GM19438 (cell line): ENCODE measurements around the gene MID1.

Source experiments
- ATAC-seq: cut with Tn5 transposase; IDR thresholded peaks from one replicate; pipeline ENCODE4 v1.9.1; 2021; ENCODE audit warnings: low read depth; ENCODE audit not compliant: unreplicated experiment

The MID1 gene

DNA sequence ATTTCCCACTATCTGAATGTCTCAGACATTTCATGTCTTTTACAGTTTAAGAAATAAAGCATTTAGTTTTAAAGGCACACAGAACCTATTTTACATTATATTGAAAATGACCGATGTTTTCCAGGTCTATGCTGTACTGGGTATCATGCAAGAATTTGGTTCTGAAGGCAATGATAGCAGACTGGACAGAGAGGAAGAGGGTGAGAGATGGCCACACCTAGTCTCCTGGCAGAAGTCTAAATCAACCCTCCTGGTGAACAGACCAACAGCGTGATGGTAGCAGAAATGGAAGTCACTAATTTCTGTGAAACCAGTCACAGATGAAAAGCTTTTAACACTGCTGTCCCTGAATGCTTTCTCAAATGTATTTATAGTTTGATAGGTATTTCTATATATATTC lies 41.9 kb downstream of the MID1 start:
- ATAC-seq: no peak

DNA sequence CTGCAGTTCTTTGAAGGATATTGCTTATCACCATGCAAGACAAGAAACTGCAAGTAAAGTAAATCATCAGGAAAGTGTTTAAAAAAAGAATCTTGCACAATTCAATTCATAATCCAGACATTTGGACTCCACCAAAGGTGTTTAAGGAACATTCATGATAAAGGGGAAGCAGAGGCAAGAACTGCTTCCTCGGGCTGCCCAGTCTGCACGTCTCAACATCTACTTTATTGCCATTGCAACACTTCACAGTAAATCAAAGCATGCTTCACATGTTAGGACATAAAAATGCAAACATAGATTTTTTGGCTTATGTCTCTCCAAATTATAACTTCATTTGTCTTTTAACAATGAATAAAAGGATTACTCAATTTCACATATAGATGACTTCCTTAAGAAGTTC lies 42.5 kb downstream of the MID1 start:
- ATAC-seq: no peak

DNA sequence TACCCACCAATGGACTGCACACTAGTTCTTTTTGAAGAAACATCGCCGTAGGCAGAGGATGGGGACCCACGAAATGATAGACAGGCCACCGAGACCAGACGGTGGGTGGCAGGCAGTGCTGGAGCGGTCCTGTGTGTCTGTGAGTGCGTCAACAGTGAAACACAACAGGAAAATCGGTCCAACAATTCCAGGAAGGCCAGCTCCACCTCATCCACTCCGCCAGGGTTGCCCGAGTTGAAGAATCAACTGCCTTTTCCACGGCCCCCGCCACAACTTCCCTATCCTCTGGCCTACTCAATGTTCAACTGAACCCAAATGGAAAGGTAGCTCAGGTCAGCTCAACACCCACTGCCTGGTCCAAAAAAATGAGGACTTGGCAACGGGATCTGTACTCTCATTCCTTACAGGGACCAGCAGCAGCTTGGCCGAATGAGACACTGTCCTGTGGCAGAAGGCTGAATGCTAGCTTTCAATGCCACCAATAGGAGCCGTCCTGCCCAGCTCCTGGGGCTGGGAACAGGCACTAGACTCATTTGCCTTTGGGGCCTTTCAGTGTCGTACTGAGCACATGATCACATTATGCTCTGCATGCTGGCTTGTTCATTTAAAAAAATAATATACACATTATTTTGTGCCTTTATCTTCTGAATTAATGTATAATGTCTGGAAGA lies 43.5 kb downstream of the MID1 start:
- ATAC-seq: no peak

DNA sequence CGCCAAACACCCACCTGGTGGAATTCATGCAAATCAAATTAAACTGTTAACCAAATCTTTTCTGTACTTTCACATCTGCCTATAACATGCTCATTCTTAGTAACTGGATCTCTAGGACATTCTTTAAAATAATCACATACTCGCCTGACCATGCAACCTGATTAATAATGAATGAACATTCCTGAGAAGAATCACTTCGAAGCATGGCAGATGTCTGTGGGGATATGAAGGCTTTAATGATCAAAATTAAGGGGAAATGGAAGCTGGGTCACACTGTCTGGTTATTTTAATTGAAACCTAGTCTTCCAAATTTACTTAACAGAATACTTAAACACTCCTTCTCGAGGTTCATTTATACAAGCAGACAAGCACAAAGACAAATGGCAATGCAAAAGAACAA lies 44.2 kb downstream of the MID1 start:
- no peak for ATAC-seq

DNA sequence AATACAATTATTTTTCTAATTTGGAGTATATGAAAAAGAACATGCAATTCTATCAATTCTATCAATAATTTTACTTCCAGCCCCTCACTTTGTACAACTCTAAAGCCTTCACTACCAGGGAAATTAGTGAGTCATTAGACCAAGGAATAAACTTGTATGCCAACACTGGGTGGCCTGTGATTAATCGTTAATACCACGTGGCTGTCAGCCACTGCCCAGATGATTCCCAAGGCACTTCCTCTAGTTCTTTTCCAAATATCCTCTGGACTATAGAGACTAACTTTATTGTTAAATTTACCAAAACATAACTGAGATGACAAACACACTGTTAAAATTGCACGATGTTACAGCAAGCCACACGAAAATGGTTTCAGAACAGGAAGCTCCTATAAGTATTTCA lies 45.7 kb downstream of the MID1 start:
- ATAC-seq: no peak

DNA sequence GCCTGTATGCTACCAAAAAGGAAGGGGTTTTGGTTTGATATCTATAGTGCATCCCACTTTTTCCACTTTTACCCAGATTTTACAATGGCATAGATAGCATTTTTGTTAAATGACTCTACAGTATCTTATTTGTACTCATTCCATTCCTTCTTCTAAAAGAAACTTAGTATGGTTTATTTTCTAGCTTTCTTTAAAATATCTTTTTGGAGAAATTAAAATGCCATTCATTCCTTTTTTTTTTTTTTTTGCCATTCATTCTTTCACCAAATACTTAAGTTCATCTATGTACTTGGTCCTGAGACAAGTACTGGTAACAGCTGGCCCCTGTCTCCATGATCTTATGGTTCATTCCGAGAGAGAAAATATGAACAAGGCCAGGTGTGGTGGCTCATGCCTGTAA lies 49.1 kb downstream of the MID1 start:
- no peak for ATAC-seq

DNA sequence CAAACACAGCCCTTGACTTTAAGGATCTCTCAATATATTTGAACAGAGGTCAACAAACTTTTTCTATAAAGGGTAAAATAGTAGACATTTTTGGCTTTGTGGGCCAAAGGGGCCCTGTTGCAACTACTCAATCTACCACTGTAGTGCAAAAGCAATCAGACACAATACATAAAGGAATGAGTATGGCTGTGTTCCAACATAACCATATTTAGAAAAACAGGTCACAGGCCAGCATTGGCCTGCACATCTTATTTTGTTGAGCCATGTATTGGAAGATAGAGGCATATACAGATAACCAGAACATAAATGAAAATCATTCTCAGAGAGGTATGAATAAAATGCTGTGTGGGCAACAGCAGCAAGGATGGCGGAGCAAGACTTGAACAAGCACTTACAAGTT lies 49.8 kb downstream of the MID1 start:
- ATAC-seq: no peak

DNA sequence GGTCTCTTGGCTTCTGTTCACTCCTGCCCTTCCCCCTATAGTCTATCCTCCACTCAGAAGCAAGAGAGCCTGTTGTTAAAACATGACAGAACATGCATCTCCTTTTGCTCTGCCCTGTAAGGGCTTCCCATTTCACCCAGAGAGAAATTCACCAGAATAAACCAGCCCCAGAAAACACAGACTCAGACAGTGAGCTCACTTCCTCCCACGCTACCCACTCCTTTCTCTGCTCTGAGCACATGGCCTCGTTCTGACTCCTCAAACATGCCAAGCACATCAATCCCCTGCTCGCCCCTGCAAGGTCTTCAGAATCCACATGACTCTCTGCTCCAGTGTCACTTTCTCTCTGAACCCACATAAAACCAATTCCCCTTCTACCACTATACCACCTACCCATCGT lies 50.4 kb downstream of the MID1 start:
- ATAC-seq: no peak

DNA sequence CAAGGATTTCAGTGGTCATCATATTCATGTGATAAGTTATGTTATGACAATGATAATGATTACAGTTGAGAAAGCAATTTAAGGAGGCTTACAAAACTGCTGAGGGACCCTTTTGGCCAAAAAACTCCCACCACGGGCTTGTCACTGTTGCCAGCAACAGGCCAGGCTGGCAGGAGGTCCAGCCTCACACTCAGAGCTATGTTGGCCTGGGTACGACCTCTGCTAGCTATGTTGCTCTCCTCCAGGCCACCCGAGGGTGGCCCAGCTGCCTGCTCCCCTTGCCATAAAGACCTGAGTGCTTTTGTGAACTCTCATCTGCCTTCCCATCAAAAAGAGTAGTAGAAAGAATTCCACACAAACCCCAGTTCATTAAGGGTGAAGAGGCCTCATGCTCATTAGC lies 52.0 kb downstream of the MID1 start:
- no peak for ATAC-seq

DNA sequence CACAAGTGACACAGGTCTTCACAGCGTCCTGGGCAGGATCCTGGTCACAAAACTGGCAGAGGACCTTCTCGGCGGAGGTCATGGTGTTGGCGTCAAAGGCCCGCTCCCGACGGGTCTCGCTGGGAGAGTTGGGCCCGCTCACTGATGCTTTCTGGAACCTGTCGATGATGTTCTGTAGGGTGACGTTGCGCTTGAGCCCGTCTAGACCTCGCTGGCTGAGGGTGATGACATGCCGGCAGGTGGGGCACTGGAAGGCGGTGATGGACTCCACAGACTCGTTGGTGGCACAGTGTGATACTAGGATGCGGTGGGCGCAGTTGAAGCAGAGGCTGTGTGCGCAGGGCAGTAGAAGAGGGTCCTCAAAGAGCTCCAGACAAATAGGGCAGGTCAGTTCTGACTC lies 53.2 kb downstream of the MID1 start:
- ATAC-seq: no peak

DNA sequence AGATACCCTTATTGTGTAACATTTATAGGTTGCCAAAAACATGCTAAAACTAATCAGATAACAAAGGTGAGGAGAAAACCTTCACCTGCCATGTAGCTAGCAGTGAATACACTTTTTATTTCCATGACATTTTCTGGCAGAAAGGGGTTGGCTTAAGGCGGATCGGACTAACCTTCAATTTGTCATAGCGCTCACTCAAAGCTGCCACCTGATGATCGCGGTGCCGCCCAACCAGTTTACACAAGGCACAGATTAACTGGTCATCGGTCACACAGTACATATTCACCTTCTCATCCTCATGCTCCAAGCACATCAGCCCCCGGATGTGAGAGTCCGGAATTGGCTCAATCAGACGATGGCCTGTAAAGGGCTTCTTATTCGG lies 53.7 kb downstream of the MID1 start:
- ATAC-seq: no peak

DNA sequence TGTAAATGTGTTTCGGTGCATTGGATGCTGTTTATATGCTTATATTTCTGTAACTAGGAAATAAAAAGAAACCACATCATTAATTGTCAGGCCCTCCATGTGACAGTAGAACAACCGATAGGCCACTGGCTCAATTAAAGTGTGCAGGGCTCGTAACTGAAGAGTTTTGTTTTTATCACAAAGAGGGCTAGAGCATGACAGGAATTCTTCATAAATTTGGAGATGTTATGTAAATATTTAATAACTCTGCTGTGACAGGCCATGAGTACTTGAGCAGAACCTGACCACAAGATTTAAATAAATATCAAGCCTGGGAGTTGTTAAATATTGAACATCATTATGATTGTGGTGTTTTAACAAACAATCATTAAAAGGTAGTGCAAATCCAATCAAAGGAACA lies 55.9 kb downstream of the MID1 start:
- no peak for ATAC-seq

DNA sequence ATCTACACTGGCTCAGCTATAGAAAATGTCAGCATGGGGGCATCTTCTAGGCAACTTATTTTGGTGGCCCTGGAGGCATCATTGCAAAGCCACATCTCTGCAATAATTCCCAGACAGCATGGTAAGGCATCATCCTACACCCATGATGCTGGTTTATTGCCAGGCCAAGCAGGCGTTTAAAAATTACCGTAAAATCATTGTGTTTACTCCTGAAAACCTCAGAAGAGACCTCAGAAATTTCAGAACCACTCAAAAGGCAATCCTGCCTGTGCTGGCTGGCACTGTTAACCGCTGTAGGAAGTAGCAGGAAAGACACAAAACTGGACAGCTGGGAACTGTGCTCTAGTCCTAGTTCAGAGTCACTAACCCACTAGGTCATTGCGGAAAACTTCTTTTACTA lies 63.2 kb downstream of the MID1 start:
- no peak for ATAC-seq

DNA sequence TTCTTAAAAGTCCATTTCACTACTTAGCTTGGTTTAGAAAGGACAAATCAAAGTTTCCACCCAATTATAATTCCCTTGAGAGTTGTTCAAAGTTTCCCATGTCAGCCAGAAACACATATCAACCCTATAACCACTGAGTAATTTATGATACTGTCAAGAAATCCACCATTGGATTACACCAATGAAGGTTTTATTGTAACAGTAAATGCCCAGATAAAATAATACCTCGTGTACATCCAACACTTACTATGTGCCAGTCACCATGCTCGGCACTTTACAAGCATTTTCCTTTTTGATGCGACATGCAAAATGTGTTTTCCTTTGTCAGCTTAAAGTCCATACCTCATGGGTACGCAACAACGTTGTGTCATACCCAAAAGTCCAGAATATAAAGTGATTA lies 64.0 kb downstream of the MID1 start:
- no peak for ATAC-seq

DNA sequence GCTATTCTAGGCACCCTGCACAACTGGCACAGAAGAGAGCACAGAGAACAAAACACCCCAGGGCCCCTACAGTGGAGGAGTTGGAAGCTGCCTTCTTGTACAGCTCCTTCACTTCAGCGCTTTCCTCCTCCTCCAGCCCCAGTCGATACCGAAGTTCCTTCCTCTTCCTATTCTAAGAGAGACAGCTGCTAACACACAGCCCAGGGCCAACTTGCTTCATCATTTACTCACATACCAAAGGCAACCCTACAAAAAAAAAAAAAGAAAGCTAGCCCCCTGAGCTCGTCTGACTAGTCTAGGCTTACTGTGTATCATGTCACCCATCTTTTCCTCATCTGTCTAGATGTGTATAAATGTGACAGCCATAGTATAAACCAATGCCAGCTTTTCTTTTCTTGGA lies 64.5 kb downstream of the MID1 start:
- ATAC-seq: no peak

DNA sequence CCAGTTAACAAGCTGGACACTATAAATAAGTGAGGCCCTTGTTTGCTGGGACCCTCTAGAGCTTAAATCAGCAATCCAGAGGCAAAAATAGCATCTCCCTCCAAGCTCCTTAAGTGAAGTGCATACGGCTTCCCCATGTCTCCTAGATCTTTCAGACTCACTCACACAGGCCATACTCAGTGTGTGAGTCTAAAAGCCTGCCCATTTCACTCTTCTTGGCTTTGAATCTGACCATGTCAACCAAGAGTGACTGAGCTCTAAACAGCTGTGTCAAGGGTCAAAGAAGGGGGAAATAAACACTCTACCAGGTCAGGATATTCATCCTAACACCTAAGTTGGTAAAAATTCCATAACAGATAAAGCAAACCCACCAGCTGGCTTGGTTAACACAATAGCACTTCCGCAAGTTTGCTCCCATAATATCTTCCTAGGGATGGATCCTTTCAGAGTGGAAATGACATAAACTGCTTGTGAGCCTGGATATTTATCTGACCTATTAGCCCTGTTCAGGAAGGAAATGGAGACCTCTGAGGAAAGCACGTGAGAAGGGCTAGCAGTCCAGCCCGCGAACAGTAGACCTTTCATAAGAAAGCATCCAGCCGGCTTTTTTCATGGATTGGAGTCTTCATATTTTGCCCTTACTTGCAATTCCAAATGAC lies 65.6 kb downstream of the MID1 start:
- ATAC-seq: no peak

DNA sequence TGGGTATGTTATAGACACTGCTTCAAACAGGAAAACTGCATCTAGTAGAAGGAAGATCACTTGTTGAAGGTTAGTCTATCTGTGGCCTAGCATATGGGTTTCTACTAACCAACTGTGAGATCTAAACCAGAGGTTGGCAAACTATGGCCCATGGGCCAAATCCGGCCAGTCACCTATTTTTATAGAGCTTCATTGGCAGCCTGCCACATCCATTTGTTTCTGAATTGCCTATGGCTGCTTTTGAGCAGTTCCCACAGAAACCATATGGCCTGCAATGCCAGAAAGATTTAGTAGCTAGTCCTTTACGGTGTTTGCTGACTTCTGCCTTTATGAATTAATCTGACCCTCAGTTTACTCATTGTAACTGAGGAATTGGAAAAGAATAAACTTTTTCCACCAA lies 71.1 kb downstream of the MID1 start:
- no peak for ATAC-seq

DNA sequence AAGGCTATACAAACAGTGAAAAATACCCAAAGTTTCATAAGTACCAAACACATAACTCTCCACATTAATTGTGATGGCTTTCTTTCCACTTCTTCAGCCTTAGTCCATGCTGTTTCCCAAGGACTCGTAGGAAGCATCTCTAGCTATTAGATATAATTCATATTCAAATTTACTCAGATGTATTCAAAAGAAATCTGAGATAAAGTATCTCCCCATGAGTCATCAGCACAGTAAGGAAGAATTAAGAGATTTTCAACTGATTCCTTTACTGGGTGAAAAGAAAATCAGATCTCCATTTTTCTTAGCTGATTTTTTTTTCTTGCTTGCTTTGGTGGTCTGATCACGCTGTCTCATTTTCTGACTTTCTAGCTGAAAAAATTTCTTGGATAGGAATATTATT lies 71.7 kb downstream of the MID1 start:
- ATAC-seq: no peak

DNA sequence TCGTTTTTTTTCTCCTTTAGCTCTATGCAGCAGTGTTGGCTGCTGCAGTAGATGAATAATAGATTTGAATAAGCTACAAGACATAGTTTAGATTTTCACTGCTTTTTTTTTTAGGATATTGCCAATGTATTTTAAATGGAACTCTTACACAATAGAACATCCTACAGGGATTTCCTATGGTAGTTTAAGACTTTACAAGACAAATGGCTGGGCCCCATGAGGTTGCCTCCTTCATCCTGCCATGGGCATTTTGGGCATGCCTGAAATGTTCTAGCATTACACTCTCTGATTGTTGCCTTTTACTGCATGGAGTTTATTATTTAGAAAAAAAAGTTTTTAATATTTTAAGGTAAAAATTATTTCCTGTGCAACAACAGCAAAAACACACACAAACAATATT lies 74.5 kb downstream of the MID1 start:
- no peak for ATAC-seq

DNA sequence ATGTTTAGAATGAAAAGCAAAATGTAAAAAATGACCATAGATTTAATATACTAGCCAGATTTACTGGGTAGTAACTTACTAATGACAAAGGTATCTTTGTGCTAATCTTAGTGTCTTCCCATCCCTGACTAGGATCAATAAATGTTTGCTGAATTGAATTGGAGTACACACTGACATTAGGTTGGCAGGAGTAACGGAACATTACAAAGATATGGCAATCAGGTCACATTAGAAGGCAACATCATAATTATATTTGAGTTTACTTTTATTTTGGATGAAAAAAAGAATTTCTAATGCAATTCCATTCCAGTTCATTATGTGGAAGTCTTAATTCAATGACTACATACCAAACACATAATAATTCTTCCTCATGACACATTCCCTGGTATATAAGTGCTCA lies 77.8 kb downstream of the MID1 start:
- ATAC-seq: no peak

DNA sequence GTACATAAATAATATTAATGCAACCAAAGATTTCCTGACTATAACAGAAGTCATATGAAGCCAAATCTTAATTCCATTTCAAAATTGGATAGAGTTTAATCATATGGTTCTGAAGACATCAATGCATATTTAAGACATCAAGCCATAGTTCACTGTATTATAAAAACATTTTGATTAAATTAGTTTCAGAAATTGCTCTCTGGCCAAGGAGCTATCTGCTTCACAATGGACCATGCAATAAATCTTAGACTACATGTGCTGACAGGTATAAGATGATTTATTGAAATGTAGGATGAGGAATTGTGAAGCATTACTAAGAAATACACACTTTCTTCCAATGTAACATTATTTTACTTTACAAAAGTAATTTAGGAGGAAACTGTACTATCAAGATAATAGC lies 81.6 kb downstream of the MID1 start:
- ATAC-seq: no peak

DNA sequence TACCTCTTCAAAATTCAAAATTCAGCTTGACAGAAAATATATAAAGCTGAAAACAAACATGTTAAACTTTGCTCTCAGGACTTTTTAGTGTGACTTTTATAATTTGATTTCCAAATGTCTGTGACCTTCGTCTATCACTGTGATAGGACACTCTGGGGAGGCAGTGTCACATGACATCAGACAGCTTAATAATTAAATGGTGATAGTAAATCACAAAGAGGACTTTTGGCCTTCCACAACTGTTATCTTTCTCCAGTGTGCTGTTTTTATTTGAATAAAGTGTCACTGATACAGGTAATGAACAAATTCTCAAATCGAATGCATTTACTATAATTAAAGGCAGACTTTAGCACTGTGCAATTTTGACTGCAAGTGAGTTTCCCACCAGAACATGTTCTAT lies 83.1 kb downstream of the MID1 start:
- ATAC-seq: no peak

DNA sequence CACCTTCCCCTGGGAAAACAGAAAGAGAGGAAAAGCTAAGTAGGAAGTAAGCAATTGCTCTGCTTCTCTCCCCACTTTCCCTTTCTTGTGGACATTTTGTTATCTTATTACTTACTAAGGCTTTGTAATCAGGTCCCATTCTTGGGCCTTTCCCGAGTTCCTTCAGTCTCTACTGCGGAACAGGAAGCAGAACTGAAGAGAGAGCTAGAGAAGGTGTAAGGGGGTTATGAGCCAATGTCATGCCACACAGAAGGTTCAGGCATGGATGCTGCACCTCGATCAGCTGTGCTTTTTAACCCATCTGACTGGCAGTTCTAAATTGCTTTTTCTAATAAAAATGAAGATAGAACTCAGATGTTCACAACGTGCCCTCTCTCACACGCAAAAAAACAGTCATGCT lies 83.6 kb downstream of the MID1 start:
- no peak for ATAC-seq
